Ovary (tissue), 3 donors: ENCODE results near the gene FOXL3.

Experiments
- POLR2A ChIP-seq: fragments of 450-650 bp; IDR thresholded peaks from one replicate; pipeline ENCODE4 v1.6.1; 2017; ENCODE audit warnings: antibody characterized with exemption, mild to moderate bottlenecking, moderate library complexity
- TF ChIP-seq, protein P1 (sequence below), 3 donors: fragments of 450-650 bp in 2 of 3; fragments of 200-600 bp in 1 of 3; IDR thresholded peaks; one replicate each; pipeline versions ENCODE4 v1.5.1 to v1.8.0; 2016 to 2022; ENCODE audit warnings: antibody characterized with exemption in 3 of 3, mild to moderate bottlenecking in 1 of 3
- donor health status: DM: no; HTN: no; CAD: no.

DNA sequence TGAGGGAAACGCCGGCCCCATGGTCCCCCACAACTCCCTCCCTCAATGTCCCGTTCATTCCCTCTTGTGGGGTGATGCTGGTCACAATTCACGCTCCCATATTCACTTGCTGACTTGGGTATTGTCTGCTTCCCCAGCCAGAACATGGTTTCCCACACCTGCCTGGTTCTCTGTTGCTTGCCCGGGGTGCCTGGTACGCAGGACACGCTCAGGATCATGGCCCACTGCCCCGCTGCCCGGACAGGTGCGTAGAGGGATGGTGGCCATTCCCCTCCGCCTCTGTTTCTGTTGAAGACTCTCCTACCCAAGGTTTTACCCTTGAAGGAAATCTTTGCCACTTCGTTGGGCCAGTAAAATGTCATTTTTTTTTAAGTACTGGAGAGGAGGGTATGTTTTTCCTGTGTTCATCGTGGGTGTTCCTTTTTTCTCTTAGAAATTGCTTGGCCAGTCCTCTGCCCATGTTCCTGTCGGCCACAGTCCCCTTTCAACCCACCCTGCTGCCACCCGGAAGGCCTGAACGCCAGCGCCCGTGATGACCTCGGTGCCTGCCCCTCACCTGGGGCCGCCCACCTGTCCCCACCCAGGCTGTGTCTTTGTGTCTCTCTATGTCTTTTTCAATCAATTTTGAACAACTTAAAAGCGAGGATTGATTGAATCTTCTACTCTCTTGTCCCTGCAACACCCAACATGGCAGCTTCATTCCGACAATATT is 38.2 kb downstream of the FOXL3 start:
- TF ChIP-seq, protein P1, sequence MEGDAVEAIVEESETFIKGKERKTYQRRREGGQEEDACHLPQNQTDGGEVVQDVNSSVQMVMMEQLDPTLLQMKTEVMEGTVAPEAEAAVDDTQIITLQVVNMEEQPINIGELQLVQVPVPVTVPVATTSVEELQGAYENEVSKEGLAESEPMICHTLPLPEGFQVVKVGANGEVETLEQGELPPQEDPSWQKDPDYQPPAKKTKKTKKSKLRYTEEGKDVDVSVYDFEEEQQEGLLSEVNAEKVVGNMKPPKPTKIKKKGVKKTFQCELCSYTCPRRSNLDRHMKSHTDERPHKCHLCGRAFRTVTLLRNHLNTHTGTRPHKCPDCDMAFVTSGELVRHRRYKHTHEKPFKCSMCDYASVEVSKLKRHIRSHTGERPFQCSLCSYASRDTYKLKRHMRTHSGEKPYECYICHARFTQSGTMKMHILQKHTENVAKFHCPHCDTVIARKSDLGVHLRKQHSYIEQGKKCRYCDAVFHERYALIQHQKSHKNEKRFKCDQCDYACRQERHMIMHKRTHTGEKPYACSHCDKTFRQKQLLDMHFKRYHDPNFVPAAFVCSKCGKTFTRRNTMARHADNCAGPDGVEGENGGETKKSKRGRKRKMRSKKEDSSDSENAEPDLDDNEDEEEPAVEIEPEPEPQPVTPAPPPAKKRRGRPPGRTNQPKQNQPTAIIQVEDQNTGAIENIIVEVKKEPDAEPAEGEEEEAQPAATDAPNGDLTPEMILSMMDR (IDR thresholded peaks at IDR 0.05), result no peak
- TF ChIP-seq POLR2A, result no peak
